HG03097 (cell line): ENCODE measurements around the gene HOXB9.

ENCODE experiments used
- ATAC-seq: cut with Tn5 transposase; IDR thresholded peaks from one replicate; pipeline ENCODE4 v1.9.1; 2021; ENCODE audit not compliant: unreplicated experiment, low FRiP score

HOXB9 gene

GRCh38 chr17:48571826-48572417 is 54.2 kb downstream of the HOXB9 start:
- no peak for ATAC-seq
